GM19452 (cell line): Measurements from ENCODE around the gene GAREM1.
"Not testable (repeated sequence)": the region's sequence is repeated elsewhere in the genome, so short reads cannot be mapped to it uniquely, and the experiment has no call there.

ENCODE experiments used
- ATAC-seq: cut with Tn5 transposase; IDR thresholded peaks from one replicate; pipeline ENCODE4 v1.9.1; 2021; ENCODE audit not compliant: unreplicated experiment

Gene GAREM1

DNA sequence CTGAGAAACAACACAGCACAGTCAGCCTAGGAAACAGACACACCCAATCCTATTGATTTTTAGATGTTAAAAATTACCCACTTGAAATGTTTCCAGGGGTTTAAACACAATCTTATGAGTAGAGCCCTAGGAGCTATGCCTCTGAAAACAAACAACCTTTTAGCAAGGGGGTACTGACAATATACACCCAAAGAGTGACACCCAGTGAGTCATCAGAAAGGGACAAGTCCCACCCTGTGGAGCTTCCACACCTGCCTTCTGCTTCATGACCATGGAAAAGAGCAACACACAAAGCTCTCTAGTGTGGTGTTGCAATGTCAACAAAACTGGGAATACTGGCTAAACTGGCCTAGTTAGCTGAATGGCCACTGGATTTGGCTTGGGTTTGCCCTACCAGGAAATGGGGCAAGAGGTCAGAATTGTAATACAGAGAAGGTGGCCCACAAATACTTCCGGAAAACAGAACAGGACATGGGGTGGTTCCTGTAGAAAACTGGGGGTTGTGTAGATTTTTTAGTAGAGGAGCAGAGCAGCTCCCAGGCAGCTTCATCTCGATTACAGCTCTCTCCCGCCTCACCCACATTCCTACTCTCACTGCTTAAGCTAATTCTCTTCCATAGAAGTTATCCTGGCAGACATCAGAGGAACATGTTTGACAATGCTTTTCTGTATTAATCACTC, 98.2 kb downstream of the GAREM1 start:
- no peak for ATAC-seq

DNA sequence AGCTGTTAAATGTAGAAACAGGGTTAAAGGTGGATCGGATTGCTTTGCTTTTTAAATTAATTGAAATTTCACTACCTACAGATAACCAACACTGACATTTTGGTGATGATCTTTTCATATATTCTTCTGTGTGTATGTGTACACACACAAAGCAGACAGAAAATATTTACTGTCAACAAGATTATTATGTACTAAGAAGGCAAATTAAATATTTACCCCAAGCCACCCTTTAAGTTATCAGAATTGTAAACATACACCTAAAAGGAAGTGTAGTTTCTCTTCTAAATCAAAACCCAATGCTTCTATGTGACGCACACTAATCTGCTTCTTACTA, 98.7 kb downstream of the GAREM1 start:
- no peak for ATAC-seq

DNA sequence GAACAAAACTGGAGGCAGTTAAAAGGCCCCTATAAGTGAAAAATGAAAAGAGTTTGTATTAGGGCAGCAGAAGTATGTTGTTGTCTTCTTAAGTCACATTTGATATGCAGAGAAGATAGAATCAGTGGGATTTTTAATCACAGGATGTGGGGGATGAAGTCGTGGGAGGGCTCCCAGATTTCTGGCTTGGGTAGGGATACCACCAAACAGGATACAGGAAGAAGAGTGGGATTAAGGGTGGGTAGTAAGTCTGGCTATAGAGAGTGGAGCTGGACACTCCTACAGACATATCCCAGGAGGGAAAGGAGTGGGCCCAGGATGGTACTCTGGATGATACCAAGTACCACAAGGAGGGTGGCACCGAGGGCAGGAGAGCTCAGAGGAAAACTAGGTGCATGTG, 99.3 kb downstream of the GAREM1 start:
- ATAC-seq = no peak

DNA sequence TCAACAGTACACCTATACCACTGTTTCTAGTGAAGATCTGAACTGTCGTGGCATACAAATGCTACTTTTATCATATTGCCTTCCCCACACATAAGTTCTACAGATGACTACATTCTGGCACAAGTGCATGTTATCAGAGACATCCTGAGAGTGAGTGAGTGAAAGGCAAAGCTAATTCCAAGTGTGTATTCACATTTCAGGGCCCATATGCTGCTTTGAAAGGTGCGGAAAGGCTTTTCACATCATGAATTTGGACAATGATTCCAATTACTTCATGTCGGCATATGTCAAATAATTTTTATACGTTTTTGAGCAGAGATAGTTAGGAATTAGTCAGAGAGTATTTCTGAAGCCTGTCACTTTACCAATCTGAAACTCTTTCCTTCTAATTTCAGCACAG, 101.7 kb downstream of the GAREM1 start:
- ATAC-seq = no peak

DNA sequence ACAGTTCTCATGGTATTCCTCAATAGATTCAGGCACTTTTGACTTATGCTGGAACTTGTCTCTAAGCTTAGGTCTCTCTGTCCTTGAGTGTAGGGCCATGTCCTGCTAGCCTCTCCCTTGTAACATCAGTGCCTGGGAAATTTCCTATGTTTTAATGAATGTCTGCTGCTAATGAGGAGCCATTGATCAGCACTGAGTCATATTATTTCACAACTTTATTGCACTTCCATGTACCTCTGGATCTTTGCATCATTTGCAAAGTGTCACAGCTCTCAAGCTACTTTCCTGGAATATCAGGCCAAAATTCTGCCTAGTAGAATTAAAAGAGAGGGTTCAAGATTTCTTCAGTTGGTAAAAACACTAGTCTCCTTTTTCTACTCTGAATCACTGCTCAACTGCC, 102.5 kb downstream of the GAREM1 start:
- no peak for ATAC-seq

DNA sequence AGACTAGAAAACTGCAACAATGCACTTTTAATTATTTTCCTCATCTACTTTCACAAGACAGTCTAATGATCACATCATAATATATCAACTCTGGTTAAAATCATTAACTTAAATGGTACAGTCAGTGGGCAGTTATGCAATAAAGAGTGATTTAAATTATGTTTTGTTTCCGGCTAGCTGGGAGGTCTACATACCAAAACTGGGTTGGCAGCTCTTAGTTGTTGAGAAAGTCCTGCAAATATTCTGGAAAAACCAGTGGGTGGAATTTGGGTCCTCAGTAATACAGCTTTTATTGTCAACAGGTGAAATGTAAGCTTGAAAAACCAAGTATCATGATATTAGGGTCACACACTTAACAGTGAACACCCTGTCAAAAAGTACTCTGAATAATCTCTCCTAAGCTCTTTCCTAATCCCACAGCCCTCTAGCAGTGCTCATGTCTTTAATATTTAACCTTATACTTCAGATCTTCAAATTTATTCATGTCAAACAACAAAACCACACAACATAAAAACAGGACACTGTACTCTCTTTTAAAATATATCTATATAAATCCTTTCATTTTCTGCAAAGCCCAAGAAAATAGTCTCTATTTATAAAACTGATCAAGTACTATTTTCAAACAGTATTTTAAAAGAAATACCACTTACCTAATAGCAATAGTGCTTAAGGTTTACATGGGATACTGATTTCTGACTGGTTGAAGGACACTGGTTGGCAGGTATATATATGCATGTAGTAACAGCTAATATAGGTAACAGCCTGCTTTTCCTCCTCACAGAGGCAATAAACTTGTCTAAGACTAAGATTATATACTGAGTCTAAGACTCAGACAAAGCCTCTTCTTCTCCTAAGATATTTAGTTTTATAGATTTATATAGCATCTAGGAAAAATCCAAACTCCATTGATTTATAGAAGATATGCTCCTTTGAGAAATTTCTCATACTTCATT, 103.8 kb downstream of the GAREM1 start:
- ATAC-seq = no peak

DNA sequence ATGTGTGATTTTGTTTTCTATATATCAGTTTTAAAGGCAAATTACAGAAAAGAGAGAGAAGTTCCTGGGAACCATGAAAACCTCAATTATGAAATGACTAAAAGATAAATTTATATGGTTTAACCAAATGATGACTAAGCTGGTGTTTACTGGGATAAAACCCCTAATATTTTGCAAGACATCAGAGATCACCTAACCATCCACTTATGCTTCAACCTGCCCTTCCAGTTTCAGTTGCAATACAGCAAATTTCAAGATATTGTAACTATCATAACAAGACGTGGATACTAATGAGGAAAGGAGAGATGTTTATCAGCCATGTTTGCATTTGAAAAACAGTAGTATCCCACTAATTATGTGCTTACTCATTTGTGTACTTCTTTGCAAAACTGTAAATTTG, 108.2 kb downstream of the GAREM1 start:
- ATAC-seq = no peak

DNA sequence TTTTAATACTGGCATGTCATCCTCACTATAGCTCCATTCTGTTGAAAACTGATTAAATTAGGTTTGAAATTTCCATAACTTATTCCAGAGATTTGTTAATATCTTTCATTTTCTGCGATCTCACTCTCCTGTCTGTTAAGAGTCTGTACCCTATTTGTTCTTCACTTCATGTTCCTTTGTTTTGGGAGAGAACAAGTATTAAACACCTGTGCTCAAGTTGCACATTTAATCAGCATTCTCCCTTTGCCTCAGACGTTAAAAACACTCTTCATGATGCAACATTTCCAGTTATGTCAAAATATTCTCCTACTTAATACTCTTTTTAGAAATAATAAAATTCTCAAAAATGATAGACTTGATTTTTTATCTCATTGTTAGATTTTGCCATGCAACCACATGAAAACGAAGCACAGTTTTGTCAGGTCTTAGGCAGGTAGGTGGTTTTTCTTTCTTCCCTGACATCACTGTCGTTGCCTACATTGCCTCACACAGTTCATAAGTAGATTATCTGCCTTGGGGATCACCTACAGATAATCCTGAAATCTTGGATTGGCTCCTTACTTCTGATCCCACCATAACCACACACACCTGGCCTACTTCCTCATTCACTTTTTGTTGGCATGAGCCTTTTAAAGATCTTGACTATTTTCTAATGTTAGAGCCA, 109.9 kb downstream of the GAREM1 start:
- ATAC-seq = no peak

DNA sequence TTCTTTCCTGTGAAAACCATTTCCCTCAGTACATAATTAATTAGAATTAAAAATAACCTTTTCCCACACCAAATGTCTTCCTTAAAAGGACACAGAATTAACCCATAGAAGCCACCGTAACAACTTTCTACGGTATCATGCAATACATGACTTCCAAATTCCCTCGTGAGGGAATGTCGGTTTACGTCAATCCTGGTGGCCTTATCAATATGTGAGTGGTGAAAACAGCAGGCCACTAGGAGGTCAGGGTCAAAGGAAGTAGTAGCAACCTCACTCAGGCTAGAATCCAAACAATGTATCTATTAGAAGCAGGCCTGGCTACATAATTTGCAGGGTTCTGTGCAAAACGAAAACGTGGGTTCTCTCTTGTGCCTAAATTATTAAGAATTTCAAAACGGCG, 112.2 kb downstream of the GAREM1 start:
- ATAC-seq = no peak

DNA sequence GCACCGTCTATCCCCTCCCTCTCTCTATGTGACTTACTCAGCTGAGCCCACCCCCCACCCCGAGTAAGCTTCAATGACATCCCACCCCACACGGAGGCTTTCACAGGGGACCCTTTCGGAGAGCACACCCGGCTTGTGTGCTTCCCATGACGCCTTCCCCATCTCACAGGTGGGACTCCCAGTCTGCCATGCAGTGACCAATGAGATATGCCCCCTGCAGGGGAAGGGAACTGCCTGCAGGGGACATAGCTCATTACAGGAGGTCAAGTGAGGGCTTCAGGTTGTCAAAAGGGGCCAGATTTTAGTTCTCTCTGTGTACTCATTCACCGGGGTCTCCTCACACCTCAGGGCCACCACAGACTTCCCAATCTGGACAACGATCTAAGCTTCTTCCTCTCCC, 112.6 kb downstream of the GAREM1 start:
- ATAC-seq = no peak

DNA sequence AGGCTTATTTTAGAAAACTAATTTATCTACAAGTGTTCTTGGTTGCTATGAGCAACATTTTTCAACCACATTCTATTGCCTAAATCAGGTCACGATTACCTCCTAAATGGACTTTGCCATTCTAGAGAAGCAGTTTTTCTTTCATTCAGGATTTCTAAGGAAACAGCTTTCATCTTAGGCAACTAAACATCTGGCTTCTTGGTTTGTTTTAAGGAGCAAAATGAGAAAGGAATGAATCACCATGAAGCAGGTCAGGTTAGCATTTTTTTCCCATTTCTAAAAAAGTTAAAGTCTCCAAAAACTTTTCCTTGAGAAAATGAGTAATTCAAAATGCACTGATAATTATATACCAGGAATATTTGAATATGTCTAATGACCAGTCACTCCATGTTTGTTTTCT, 114.8 kb downstream of the GAREM1 start:
- no peak for ATAC-seq

DNA sequence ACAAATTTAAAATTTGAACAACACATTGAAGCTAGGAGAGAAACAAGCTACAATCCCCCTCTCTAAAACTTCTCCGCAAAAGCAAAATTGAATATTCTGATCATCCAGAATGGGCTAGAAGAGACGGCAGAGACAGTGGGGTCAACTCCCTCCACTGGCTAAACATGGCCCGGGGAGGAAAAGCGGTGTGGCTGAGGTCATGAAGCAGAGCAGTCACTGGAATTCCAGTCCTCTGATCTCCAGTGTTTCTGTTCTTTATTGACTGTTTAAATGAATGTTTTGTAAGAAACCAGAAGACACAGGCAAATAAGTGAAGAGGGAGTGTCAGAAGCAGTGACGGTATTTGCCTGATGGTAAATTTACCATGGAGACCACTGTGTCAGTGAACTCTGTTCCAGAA, 116.2 kb downstream of the GAREM1 start:
- ATAC-seq = no peak

DNA sequence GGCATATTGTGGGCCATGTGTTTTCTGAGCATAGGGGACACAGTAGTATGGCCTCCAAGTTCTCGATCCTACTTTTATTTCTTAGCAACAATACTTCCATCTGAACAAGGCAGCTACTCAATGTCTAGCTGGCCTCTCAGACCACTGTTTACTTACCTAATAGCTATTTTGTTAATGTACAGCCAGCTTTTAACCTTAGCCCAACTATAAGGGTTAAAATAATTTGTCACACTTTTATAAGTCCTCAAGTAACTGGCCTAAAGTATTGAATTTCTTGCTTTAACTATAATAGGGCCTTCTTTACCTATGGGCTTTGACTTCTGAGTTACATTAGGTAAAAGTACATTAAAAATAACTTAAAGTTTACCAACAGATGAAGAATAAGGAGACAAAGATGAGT, 117.4 kb downstream of the GAREM1 start:
- no peak for ATAC-seq

DNA sequence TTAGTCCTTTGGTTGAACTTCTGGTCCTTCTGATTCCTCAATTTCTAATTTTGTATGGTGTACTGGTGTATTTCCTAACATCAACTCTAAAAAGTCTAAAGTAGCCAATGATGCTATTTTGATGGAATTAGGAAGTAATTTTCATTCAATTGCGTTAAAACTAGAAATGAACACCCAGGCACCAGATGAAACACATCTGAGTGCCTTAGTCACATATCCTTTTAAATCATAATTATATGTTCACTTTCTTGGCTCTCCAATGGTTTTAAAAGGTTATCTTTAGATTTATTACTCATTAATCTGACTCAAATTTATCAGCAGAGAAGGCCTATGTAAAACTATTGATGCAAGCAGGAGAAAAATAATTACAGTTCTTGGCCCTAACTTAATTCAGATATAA, 119.7 kb downstream of the GAREM1 start:
- no peak for ATAC-seq

DNA sequence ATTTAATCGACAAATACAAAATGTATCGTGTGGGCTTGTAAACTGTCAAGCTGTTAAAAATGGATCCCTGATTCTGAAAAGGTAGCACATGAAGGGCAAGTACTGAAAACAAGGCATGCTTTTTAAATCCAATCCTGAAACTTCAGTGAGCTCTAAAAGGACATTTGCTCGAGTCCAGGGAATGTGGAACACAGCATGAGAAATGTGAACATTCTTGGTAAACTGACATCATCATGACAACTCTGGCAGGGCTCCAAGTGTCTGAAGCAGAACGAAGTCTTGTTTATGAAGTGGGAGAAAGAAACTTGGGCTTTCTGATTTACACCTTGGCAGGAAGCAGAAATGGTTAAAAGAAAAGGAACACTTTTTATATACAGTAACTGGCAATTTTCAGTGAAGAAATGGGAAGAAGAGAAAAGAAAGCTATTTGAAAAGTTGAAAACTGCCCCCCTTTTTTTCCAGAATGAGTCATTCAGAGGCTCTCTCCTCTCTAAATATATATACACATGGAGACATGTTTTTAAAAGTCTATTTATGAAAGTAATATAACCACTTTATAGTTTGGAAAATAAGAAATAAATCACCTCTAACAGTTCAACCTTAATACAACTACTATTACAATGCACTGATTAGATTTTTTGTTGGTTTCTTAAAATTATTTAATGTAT, 120.8 kb downstream of the GAREM1 start:
- ATAC-seq = no peak

DNA sequence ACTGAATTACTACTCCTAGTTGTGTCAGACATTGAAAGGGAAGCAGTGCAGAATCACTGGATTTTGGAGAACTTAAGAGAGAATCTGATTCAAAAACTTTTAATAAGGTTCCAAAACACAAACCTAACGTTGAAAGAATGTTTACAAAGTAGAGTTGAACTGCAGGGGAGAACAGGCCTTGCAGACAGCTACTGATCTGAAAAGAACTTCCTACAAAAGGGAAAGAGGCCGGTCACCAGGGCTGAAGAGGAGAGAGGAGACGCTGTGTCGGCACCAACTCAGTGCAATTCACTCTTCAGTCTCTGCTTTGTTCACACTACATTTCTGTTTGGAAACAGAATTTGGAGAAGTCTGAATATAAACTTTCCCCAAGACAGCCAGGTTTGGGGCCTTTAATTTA, 124.0 kb downstream of the GAREM1 start:
- ATAC-seq = no peak

DNA sequence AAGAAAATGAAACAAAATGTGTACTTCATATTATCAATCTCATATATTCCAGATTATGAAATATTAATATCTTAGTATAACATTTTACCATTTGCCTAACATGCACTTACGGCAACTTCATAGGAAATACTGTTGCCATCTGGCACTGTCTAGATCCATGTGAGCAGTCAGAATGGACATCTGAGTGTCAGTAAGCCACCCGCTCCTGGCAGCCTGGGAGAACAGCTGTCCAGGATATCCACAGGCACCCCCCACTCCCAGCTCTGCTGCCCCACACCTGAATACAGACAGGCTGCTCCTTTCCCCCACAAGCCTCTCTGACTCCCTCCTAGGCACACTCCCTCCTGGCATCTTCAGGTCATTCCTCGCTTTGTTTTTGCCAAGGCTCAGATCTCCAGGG, 127.0 kb downstream of the GAREM1 start:
- ATAC-seq = no peak

DNA sequence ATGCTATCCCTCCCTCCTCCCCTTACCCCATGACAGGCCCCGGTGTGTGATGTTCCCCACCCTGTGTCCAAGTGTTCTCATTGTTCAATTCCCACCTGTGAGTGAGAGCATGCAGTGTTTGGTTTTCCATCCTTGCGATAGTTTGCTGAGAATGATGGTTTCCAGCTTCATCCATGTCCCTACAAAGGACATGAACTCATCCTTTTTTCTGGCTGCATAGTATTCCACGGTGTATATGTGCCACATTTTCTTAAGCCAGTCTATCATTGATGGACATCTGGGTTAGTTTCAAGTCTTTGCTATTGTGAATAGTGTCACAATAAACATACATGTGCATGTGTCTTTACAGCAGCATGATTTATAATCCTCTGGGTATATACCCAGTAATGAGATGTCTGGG, 129.6 kb downstream of the GAREM1 start:
- ATAC-seq = not testable (repeated sequence)

DNA sequence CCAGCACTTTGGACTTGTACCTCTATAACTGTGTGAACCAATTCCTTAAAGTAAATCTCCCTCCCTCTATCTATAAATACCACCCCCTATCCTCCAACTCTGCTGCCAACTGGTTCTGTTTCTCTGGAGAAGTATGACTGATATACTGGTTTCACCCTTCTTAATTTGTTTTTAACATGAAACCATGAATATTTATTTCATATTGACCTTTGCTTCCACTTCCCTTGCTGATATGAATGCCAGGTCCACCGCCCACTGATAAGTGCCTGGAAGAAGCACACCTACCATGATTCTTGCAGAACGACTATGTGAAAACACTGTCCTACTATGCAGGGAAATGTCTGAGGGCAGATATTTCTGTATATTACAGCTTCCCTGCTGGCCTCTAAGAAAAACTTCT, 131.6 kb downstream of the GAREM1 start:
- ATAC-seq = no peak

DNA sequence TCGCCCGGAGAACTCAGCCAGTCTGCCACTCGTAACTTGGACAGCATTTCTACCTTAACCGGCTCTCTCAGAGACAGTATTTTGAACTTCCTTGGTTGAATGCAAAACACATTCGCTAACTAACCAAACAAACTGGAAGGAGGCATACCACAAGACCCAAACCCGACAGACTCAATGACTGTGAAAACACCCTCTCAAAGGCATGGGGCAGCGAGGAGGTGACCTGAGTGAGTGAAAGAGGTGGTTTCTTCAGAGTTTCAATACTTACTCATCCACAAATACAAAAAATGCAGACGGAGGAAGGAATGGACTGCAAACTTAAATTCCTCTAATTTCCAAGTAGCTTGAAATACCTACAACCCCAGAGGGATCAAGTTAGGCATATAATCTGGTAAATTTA, 132.9 kb downstream of the GAREM1 start:
- no peak for ATAC-seq

DNA sequence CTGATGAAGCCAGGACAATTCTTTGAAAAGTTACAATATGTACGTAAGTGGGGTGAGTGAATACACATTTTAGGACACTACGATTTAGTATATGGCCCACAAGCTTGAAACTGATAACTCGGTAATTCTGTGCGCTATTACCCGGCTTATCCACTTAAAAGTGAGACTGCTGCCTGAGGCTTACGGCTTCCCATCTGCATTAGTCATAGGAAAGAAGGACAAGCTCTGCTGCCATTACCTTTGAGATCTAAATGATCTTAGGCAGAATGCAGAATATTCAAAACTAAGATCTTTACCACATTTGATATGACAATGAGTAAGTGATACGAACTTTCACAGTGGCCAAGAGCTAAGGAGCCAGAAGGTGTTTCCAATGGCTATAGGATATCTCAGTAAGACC, 133.3 kb downstream of the GAREM1 start:
- ATAC-seq = no peak

DNA sequence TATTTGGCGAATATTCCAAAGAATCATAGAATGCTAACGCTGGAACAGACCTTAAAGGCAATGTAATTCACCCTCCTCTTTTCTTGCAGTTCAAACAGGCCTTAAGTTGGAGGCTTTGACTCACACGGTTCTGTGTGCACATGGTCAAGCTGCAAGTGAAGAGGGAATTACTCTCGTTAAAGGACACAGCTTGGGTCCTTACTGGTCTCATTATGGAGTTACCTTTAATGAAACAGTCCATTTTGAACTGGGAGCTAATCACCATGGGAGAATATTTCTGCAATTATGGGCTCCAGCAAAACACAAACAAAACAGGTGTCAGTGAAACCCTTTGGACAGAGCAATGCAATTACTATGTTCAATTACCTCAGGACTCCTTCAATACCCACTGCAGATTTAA, 135.5 kb downstream of the GAREM1 start:
- ATAC-seq = no peak
